NCI-H1694 treated with DMSO at 0.1 percent for 48 hours (cell line): ENCODE data around the gene EXOC5.
"Not testable (repeated sequence)": the region's sequence is repeated elsewhere in the genome, so short reads cannot be mapped to it uniquely, and the experiment has no call there.

Experiments
- DNase-seq: peaks from one replicate; lab custom pipeline; 2025; lab: John Stamatoyannopoulos, UW

The EXOC5 gene

DNA sequence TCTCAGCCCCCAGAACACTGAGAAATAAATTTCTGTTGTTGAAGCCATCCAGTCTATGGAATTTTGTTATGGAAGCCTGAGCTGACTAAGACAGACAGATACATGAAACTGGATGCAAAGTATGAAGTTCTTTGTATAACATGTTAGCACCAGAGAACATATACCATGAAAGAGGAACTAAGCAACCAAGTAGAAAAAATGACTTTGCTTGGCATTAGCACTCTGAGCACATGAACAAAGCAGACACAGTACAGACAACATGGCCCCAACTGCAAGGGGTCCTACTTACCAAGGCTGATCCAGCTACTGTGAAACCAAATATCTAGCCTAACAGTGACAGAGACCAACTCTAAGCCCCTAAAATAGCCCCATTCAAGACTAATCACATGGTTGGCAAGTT is 13.8 kb downstream of the EXOC5 start:
- no peak for DNase-seq

DNA sequence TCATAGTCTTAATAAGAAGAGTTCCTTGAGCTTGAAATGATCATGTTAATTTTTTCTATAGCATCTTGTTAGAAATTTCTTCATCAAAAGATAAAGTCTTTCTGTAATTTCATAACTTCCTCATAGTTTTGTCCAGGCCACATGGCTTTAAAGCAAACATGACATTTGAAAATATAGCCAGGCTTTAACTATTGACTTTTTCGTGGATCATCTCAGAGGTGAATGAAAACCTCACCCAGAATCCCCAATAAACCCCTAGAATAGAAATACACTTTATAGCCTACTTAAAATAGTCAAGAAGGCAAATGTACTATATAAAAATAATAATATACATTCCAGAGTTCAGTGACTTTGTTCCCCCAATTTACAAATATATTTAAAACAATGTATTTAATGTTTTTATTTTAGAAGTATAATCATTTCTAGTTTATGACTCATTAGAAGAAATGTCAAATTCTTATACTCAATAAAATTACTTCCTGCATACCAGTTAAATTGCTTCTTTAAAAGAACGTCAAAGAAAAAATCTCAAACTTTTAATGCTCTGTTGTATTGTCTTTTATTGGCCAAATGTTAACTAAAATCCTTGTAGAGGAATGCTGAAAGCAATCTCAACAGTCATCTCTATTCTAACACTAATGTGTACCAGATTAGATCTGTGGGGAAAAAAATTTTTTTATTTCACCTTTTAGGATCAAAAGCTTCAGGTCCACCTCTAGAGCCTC is 21.6 kb downstream of the EXOC5 start:
- DNase-seq, result no peak

DNA sequence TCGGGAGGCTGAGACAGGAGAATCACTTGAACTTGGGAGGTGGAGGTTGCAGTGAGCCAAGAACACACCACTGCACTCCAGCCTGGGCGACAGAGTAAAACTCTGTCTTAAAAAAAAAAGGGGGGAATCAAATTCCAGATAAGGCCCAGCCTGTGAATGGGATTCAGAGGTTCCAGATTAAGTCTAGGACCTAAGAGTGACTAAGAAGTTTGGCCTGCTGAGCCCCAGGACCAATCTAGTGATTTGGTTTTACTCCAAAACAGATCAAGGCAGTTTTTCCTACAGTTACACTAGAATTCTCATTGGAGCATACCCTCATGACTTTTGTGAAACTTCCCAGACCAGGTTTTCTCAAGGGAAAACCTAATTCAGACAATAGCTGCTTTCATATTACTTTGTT is 22.8 kb downstream of the EXOC5 start:
- no peak for DNase-seq

DNA sequence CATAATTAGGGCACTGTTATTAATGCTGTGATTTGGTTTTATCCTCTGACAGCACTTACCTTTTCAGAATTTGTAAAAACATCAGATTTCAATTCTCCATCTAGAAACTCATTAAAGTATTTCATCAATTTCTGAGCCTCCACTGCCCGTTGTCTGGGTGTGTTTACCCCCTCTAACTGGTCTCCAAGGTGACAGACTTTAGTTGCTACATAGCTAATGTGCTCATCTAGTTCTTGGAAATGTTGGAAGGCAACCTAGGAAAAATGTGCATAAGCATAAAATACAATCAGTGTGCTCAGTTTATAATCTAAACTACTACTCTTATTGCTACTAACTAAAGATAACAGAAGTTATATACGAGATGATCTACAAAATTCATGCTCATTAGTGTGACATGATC is 24.6 kb downstream of the EXOC5 start:
- DNase-seq, result no peak

DNA sequence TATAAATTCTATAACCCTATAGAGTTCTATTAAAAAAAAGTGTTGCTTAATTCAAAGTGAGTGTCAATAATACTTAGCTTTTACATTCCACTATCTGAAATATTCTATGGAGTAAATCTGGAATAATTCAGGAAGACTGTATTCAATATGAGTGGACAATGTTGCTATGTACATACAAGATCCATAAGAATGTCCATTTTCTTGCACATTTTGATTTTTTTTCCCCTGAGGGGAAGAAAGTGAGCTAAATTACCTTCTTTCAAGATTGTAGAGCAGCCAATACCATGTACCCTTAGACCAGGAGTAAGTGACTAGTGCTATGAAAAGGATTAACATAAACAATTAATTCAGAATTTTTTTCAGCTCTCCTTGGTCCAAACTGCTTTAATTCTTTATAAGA is 25.4 kb downstream of the EXOC5 start:
- DNase-seq, result no peak

DNA sequence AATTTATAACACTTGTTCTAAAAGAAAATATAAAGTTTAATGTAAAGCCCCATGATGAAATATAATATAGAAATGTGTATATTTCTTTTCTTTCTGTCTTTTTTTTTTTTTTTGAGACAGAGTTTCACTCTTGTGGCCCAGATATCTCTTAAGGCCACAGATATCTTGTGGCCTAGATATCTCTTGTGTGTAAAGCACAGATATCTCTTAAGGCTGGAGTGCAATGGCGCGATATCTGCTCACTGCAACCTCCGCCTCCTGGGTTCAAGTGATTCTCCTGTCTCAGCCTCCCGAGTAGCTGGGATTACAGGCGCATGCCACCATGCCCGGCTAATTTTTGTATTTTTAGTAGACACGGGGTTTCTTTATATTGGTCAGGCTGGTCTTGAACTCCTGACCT is 28.6 kb downstream of the EXOC5 start:
- not testable (repeated sequence) for DNase-seq

DNA sequence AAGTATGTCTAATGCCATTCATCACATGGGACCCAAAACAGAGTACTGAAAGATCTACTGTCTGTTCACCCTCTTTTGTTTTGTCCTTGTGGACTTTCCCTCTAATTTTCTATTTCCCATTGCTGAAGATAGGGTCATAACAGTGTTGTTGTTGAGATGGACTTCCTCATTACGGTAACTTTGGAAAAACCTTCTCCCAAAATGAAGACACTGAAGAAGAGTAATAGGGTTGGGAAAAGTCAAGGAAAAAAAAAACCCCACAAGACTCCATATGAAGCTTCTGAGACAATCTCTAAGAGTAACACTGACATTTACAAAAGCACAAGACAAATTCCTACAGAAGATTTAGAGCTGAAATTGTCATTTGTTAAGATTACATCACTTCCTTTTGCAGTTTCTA is 36.7 kb downstream of the EXOC5 start:
- no peak for DNase-seq

DNA sequence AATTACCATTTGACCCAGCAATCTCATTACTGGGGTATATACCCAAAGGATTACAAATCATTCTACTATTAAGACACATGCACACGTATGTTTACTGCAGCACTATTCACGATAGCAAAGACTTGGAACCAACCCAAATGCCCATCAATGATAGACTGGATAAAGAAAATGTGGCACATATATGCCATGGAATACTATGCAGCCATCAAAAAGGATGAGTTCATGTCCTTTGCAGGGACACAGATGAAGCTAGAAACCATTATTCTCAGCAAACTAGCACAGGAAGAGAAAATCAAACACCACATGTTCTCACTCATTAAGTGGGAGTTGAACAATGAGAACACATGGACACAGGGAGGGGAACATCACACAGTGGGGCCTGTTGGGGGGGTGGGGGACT is 40.4 kb downstream of the EXOC5 start:
- not testable (repeated sequence) for DNase-seq

DNA sequence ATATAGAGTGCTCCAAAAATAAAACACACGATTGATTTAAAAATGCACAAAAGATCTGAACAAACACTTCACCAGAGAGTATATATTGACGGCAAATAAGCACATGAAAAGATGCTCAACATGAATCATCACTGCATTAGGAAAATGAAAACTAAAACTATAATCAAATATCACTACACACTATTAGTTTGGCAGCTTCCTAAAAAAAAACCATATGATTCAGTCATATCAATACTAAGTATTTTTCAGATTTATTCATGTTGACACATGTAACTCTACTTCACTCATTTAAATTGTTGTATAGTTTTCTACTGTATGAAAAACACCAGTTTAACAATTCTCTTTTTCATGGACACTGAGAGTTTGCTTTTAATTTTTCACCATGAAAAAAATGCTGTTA is 41.6 kb downstream of the EXOC5 start:
- DNase-seq, result no peak

DNA sequence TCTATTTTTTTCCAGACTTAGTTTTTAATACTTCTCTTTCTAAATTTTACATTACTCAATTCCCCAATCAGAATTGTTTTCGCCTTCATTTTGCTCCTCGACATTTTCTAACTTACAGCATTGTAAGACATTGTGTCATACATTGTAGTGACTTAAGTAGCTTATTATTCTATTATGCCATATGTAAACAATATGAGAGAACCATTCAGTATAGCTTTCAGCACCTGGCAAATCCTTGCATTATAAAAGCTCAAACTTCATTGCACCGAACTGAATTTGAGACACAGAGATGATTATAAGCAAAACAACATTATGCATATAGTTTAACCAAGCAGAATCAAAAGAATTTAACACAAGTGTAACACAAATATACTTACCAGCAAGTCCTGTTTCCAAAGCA is 46.8 kb downstream of the EXOC5 start:
- no peak for DNase-seq

DNA sequence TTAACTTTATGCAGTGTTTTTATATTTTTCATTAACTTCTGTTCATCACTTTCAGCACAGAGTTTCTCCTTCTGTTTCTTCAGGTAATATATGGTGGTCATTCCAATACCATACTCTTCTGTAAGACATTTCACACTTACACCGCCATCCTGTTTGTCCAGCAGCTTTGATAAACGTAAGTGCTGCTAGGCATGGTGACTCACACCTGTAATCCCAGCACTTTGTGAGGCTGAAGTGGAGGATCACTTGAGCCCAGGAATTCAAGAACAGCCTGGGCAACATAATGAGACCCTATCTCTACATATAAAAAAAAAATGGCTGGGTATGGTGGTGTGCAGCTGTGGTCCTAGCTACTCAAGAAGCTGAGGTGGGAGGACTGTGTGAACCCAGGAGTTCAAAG is 55.8 kb downstream of the EXOC5 start:
- DNase-seq, result no peak

DNA sequence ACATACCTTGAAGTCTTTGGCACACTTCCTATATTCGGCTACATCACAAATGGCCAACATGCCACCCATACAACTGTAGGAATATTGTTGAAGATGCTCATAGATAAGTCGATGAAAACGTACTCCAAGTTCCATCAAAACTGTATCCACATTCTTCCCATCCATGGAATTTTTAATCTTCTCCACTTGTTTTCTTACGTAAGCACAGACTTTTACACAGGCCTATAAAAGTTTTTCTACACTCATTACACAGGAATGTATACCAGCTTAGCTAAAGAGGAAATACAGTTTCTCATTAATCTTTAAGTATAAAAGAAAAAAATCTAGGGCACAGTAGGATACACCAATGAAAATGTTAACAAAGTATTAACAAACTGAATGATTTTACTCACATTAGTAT is 59.1 kb downstream of the EXOC5 start:
- no peak for DNase-seq

DNA sequence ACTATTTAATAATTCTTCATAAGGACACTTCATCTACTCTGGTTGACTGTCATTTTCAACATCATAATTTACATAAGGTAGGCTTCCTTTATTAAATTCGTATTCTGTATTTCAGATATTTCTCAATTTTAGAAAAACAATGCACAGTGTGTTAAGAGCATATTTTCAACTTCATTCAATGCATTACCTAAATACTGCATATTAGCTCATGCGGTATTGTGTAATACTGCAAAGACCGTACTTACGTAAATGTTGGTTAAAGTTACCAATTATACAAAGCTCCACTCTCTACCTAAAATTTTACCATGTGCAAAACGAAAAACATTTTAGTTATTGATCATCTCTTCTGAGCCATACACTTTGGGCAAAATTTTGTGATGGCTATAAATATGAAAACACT is 62.8 kb downstream of the EXOC5 start:
- no peak for DNase-seq

DNA sequence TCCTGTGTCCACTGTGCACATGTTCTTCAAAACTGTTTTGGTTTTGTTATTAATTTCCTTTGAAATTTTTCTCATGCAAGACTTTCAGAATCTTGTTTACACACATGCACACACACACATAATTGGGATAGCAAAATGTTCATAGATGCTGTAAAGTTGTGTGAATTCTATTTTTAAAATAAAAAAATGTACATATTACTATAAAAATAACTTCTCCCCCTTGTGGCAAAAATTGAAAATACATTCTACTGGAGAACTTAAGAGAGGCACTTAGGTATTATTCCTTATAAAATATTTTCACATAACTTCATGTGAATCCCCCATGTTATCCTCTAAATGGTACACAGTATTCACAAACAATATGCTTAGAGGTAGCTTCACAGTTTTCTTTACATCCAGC is 66.0 kb downstream of the EXOC5 start:
- peak; percentile 19 for DNase-seq

DNA sequence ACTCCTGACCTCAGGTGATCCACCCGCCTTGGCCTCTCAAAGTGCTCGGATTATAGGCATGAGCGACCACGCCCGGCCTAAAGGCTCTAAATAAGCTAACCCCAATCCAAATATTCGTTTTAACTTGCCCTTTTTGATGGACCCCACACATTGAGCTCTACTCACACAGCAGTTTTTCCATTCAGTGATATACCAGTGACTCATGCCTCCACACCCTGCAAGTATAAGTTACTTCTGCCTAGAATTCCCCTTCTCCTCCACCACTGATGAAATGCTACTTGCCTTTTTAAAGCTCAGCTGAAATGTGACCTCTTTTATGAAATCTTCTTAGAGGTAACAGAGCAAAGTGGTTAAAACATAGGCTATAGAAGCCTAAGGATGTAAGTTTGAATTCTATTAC is 68.8 kb downstream of the EXOC5 start:
- no peak for DNase-seq

DNA sequence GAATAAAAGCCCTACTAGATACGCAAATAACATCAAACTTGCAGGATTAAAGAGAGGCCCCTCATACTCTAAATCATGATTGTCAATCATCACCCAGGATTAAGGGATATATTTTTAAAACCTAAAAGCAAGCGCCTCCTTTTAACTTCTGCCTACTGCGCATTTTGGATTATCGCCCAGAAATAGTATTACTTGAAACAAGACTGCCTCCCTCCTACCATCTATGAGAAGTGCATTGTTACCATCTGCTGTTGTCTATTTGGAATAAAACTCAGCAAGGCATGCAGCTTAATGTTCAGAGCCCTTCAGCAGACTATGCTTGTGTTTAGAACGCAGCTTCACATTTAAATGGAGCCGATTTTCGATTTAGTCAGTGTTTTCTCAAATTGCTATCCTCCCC is 79.6 kb downstream of the EXOC5 start:
- DNase-seq, result peak; percentile 97

DNA sequence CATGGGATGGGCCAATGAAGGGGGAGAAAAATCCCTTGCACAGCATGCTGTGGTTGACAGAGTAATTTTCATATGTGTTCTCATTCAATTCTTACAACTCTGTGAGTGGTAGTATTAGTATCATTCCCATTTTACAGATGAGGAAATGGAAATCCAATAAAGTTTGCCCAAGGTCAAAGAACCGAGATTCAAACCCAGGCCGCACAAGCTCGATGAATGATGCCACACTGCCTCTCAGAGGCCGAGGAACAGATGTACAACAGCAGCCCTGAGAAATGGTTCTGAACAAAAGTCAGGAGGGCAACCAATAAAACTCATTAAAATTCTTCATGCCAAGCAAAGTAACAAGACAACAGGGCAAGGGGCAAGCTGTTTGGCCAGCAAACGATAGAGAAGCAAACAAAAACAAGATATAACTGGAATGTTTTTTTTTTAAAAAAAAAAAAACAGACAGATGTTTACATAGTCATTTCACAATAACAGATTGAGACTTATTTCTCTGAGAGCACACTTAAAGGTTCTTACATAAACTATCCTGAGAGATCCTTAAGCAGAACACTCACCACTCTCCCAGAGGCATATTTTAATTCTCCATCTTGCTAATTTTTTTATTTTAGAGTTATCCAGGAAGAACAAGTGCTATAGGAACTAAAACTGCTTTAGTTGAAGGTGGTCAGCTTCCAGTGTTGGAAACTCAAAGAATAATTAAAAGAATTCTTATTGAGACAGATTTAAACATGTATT is 85.8 kb downstream of the EXOC5 start:
- peak; percentile 63 for DNase-seq

DNA sequence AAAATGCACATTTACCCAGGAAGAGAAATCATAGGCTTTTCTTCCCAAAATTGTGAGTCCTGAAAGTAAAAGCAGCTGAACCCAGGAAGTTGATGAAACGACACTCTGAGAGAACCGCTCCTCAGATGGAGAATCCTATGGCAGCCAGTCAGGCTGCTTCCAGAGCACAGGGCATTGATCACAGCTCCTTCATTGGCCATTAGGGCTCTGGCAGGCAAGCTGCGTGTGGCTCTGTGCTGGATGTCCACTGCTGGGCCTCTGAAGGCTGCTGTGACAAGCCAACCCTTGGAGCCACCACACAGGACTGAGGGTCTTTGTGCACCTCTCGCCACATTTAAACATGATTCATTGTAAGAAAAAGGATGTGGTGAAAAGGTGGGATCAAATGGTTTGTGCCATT is 89.4 kb downstream of the EXOC5 start:
- no peak for DNase-seq

DNA sequence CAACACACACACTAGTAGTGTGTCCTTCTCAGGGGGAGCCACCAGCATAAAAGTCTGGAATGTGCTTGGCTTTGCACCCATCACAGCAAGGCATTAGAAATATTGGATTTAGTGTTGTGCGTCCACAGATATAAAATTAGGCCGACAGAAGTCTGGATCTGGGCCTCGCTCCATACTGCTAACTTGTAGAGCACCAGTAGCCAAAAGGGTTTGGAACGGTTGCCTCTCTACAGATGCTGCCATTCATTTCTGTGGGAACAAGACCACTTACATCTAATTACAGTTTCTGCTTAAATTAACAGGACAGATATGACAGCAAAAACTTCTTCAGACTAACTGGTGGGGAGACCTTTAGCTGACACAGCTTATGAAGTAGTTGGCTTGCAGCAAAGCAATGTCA is 94.2 kb downstream of the EXOC5 start:
- DNase-seq, result no peak

DNA sequence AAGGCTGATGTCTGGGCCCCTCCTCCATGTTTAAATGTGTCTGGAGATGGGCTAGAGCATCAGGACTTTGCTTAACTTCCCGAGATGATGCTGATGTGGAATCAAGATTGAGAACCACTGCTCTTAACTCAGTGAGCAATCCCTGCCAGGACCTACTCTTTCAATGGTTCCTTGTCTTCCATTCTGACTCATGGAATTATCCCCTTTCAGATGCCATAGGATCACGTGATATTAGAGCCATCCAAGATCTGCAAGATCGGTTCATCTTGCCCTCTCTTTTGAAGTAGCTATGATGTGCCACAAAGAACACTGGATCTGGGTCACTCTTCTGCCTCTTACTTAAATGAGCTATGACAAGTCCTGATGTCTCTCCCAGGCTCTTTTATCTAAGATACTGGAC is 96.8 kb downstream of the EXOC5 start:
- no peak for DNase-seq

DNA sequence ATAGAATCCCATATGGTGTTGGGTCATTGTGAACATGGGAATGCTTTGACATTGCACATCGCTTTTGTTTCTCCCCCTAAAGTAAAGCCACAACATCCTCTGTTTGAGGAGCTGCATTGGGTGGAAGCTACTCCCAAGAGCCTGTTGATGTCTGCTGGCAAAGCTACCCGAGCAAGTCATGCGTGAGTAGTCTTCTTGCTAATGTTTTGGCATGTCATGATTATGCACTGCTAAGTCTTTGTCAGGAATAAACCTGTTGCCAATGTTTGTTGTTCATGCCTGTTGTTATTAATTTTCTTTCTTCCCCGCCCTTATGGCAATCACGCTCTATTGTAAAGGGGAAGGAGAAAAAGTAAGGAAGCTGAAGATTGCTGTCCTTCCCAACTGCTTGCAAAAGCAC is 97.3 kb downstream of the EXOC5 start:
- no peak for DNase-seq

DNA sequence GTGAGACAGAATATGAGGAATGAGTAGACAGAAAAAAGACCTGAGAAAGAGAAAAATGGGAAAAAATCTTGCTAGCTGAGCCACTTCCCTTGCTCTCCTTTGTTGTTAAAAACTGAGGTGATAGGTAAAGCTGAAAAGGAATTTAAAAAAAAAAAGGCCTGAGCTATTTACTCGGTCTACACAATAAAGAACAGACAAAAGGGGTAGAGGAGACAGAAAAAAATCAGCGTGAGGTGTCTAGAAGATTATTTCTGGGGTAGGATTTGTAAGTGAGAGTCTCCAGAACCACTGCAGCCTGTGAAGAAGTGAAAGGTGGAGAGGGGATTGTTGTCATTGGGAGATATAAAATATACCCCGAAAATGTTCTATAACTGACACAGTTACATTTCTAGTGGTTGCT is 98.8 kb downstream of the EXOC5 start:
- no peak for DNase-seq

DNA sequence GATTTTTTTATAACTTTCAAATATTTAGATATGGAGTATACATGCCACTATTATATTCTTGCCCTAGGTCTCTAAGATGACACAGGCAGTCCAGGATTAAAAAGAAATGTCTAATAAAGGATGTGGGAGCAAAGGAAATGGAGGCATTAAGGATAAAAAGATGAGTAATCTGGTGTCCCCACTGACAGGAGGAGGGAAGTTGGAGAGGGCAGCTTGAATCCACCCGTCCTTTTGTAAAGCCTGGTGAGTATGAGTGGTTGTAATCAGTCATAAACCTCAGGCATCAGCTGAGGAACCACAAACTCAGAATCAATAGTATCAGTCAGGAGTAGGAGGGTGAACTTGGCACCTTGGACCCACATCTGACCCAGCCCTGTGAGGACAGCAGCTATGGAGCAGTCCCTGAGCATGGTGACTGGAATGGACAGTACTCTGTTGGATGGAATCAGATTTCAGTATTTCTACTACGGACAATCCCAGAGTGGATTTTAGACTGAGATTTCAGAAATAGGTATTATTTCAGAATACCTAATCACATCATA is 100.5 kb downstream of the EXOC5 start:
- no peak for DNase-seq
